Measurements from ENCODE around the gene KAT2A. TPM values are rescaled to one million over a fixed set of nuclear protein-coding genes. Genes with fewer than 3 reads are reported as not detected.

The KAT2A gene
- 9.8 and 14.6 TPM in 2 replicates for total RNA-seq

GRCh38 chr17:42120770-42121769, at the start of gene KAT2A:
TSS of gene KAT2A (minus strand) at chr17:42121367. CDS start at chr17:42121304, 63 bp downstream.

GRCh38 chr17:42122371-42123303, 1.5 kb upstream of the KAT2A start, which contains the start of gene HSPB9:
TSS of gene HSPB9 (plus strand) at chr17:42122804. CDS start at chr17:42122851, 47 bp downstream.

GRCh38 chr17:42112552-42113176, 8.5 kb downstream of the KAT2A start, which contains the start of gene DHX58:
TSS of gene DHX58 (minus strand) at chr17:42112714. CDS start at chr17:42111892, 822 bp downstream.

GRCh38 chr17:42097691-42098631, 23.2 kb downstream of the KAT2A start, which contains the start of gene ZNF385C:
TSS of gene ZNF385C (minus strand) at chr17:42098473. CDS start at chr17:42063056, 35,417 bp downstream.

Other genes with a start within 250 kb of the KAT2A start
- 445 and 520 TPM in 2 replicates for gene ACLY, start 202.4 kb downstream of the KAT2A start, total RNA-seq
- 0.45 and 2.0 TPM in 2 replicates for gene ODAD4, start 190.8 kb downstream of the KAT2A start, total RNA-seq
- 54.5 and 60.2 TPM in 2 replicates for gene CNP, start 154.6 kb downstream of the KAT2A start, total RNA-seq
- gene DNAJC7, start 103.9 kb downstream of the KAT2A start, total RNA-seq = 49.8 and 51.8 TPM in 2 replicates
- gene NKIRAS2, start 101.3 kb downstream of the KAT2A start, total RNA-seq = 40.2 and 41.3 TPM in 2 replicates
- gene C17orf113, start 70.8 kb downstream of the KAT2A start, total RNA-seq = 0.17 and 0.30 TPM in 2 replicates
- not detected in 2 replicates for gene ZNF385C, start 22.9 kb downstream of the KAT2A start, total RNA-seq
- gene DHX58, start 8.7 kb downstream of the KAT2A start, total RNA-seq = 4.3 and 5.2 TPM in 2 replicates
- gene HSPB9, start 1.4 kb upstream of the KAT2A start, total RNA-seq = not detected in 2 replicates
- gene RAB5C, start 33.6 kb upstream of the KAT2A start, total RNA-seq = 122 and 133 TPM in 2 replicates
- under 0.01 TPM in 1 of 2 replicates, not detected in the other for gene KCNH4, start 59.8 kb upstream of the KAT2A start, total RNA-seq
- not detected in 2 replicates for gene HCRT, start 64.1 kb upstream of the KAT2A start, total RNA-seq
- gene GHDC, start 73.1 kb upstream of the KAT2A start, total RNA-seq = 8.2 and 10.1 TPM in 2 replicates
- gene STAT5B, start 155.0 kb upstream of the KAT2A start, total RNA-seq = 12.5 and 14.1 TPM in 2 replicates
- gene STAT5A, start 167.1 kb upstream of the KAT2A start, total RNA-seq = 6.4 and 11.8 TPM in 2 replicates